MM.1S (cell line): ENCODE measurements around the gene PHF21A.
A peak's percentile ranks its signal among the peaks of the same experiment; 100 is the strongest.

ENCODE experiments used
- DNase-seq: peaks from one replicate; pipeline ENCODE4 v3.0.0-alpha.2; 2015
- H2AFZ ChIP-seq: fragments of 300-600 bp; sonication (generic); 2 replicates; pipeline ENCODE4 v1.6.0; 2016; ENCODE audit warnings: antibody characterized with exemption, low read length
- H3F3A ChIP-seq: fragments of 300-600 bp; sonication (generic); 2 replicates; pipeline ENCODE4 v1.6.1; 2016; ENCODE audit warnings: mild to moderate bottlenecking, antibody characterized with exemption, low read length, moderate library complexity, mixed read lengths; ENCODE audit not compliant: insufficient read depth
- H3K27ac ChIP-seq: fragments of 300-600 bp; sonication (generic); 2 replicates; pipeline ENCODE4 v1.5.1; 2016; ENCODE audit warnings: mild to moderate bottlenecking, low read length
- H3K27me3 ChIP-seq: fragments of 300-600 bp; sonication (generic); replicated peaks from 2 replicates; pipeline ENCODE4 v1.6.0; 2016; ENCODE audit warnings: low read length; ENCODE audit not compliant: insufficient read depth
- H3K36me3 ChIP-seq: fragments of 300-600 bp; sonication (generic); replicated peaks from 2 replicates; pipeline ENCODE4 v1.6.1; 2016; ENCODE audit warnings: mild to moderate bottlenecking, low read length, mixed read lengths; ENCODE audit not compliant: insufficient read depth
- H3K4me1 ChIP-seq: fragments of 300-600 bp; sonication (generic); 2 replicates; pipeline ENCODE4 v1.6.1; 2016; ENCODE audit warnings: low read length, mixed read lengths
- H3K4me2 ChIP-seq: fragments of 300-600 bp; sonication (generic); 2 replicates; pipeline ENCODE4 v1.6.0; 2016; ENCODE audit warnings: low read depth, low read length
- H3K4me3 ChIP-seq: fragments of 300-600 bp; sonication (generic); 2 replicates; pipeline ENCODE4 v1.5.1; 2016; ENCODE audit warnings: low read length, mixed read lengths
- H3K79me2 ChIP-seq: fragments of 300-600 bp; sonication (generic); 2 replicates; pipeline ENCODE4 v1.6.1; 2016; ENCODE audit warnings: mixed run types, low read length, mixed read lengths
- H3K9ac ChIP-seq: fragments of 300-600 bp; sonication (generic); 2 replicates; pipeline ENCODE4 v1.6.1; 2016; ENCODE audit warnings: low read length, mixed read lengths
- H3K9me2 ChIP-seq: fragments of 300-600 bp; sonication (generic); replicated peaks from 2 replicates; pipeline ENCODE4 v1.6.1; 2016; ENCODE audit warnings: mild to moderate bottlenecking, low read length, mixed read lengths; ENCODE audit not compliant: insufficient read depth
- H3K9me3 ChIP-seq: fragments of 300-600 bp; sonication (generic); replicated peaks from 2 replicates; pipeline ENCODE4 v1.6.1; 2016; ENCODE audit warnings: mild to moderate bottlenecking, low read length, mixed read lengths; ENCODE audit not compliant: insufficient read depth
- H4K20me1 ChIP-seq: fragments of 300-600 bp; sonication (generic); 2 replicates; pipeline ENCODE4 v1.6.1; 2016; ENCODE audit warnings: mild to moderate bottlenecking, low read length, moderate library complexity, mixed read lengths; ENCODE audit not compliant: insufficient read depth
- EZH2 ChIP-seq: fragments of 300-600 bp; sonication (generic); optimal IDR thresholded peaks from 2 replicates; pipeline ENCODE3; 2017; ENCODE audit warnings: low read depth, mild to moderate bottlenecking, antibody characterized with exemption, low read length, mixed read lengths
- EZH2phosphoT487 ChIP-seq: fragments of 300-600 bp; sonication (generic); IDR thresholded peaks from 2 replicates; pipeline ENCODE4 v1.6.1; 2018; ENCODE audit warnings: antibody characterized with exemption, low read length
- TF ChIP-seq, protein P1 (sequence below): fragments of 300-600 bp; sonication (generic); IDR thresholded peaks from 2 replicates; pipeline ENCODE4 v1.5.1; 2016; ENCODE audit warnings: antibody characterized with exemption, low read length, mixed read lengths

PHF21A gene

DNA sequence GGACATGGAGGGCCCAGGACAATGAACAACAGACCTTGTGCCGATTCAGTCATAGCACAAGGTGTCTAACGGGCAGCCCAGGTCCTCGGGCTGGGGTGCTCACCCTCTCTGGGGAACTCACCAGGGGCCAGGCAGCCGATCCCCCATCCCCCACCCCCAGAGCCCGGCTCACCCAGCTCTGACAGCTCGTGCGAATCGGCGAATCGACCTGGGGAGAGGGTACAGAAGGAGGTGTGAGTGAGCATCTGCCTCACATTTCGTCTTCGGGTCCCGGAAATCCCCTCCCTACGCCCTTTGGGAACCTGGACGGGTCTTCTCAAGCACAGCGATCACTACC, 204.0 kb downstream of the PHF21A start:
- H3F3A ChIP-seq: peaks cover 18% of the 10 kb centered on the region
- no peaks in the 10 kb centered on the region for H3K9me3 ChIP-seq
- peak overlapping the region; percentile 96; the same call in 1 of the 2 replicates for H2AFZ ChIP-seq
- H3K27me3 ChIP-seq: no peaks in the 10 kb centered on the region
- H3K9me2 ChIP-seq: no peaks in the 10 kb centered on the region
- H3K27ac ChIP-seq: peak overlapping the region; percentile 88
- H3K4me3 ChIP-seq: peak overlapping the region; percentile 95
- no peak for TF ChIP-seq EZH2phosphoT487
- no peak for TF ChIP-seq EZH2
- TF ChIP-seq, protein P1, sequence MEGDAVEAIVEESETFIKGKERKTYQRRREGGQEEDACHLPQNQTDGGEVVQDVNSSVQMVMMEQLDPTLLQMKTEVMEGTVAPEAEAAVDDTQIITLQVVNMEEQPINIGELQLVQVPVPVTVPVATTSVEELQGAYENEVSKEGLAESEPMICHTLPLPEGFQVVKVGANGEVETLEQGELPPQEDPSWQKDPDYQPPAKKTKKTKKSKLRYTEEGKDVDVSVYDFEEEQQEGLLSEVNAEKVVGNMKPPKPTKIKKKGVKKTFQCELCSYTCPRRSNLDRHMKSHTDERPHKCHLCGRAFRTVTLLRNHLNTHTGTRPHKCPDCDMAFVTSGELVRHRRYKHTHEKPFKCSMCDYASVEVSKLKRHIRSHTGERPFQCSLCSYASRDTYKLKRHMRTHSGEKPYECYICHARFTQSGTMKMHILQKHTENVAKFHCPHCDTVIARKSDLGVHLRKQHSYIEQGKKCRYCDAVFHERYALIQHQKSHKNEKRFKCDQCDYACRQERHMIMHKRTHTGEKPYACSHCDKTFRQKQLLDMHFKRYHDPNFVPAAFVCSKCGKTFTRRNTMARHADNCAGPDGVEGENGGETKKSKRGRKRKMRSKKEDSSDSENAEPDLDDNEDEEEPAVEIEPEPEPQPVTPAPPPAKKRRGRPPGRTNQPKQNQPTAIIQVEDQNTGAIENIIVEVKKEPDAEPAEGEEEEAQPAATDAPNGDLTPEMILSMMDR: no peak
- DNase-seq: no peak
- no peaks in the 10 kb centered on the region for H4K20me1 ChIP-seq
- H3K9ac ChIP-seq: peak overlapping the region; percentile 85
- peak overlapping the region; percentile 99 for H3K4me2 ChIP-seq
- H3K79me2 ChIP-seq: peaks cover 22% of the 10 kb centered on the region
- H3K4me1 ChIP-seq: peaks cover 14% of the 10 kb centered on the region
- no peaks in the 10 kb centered on the region for H3K36me3 ChIP-seq

DNA sequence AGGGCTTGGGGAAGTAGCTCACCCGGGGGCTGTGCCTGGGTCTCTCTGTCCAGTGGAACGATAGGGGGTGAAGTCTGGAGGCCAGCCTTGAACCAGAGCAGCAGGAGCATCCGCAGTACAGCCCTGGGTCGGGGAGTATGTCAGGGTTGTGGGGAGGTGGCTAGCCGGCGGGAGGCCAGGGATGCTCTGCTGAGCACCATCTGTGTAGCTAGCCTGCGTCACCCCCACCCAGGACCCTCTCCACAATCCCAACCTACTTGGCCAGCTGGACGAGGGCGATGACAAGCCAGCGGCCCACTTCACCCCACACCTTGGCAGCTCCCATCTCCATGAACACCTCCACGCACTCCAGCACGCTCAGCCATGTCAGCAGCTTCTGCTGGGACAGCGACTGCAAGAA, 205.8 kb downstream of the PHF21A start:
- H3K27me3 ChIP-seq: no peaks in the 10 kb centered on the region
- H3F3A ChIP-seq: peaks cover 18% of the 10 kb centered on the region
- H4K20me1 ChIP-seq: no peaks in the 10 kb centered on the region
- no peak overlapping the region for H2AFZ ChIP-seq
- H3K4me2 ChIP-seq: no peak overlapping the region
- no peaks in the 10 kb centered on the region for H3K9me3 ChIP-seq
- DNase-seq: no peak
- H3K36me3 ChIP-seq: no peaks in the 10 kb centered on the region
- peaks cover 22% of the 10 kb centered on the region for H3K79me2 ChIP-seq
- no peak overlapping the region for H3K27ac ChIP-seq
- H3K4me3 ChIP-seq: no peak overlapping the region
- TF ChIP-seq, protein P1: no peak
- TF ChIP-seq EZH2phosphoT487: no peak
- TF ChIP-seq EZH2: no peak
- no peaks in the 10 kb centered on the region for H3K9me2 ChIP-seq
- peaks cover 9% of the 10 kb centered on the region for H3K4me1 ChIP-seq
- no peak overlapping the region for H3K9ac ChIP-seq

DNA sequence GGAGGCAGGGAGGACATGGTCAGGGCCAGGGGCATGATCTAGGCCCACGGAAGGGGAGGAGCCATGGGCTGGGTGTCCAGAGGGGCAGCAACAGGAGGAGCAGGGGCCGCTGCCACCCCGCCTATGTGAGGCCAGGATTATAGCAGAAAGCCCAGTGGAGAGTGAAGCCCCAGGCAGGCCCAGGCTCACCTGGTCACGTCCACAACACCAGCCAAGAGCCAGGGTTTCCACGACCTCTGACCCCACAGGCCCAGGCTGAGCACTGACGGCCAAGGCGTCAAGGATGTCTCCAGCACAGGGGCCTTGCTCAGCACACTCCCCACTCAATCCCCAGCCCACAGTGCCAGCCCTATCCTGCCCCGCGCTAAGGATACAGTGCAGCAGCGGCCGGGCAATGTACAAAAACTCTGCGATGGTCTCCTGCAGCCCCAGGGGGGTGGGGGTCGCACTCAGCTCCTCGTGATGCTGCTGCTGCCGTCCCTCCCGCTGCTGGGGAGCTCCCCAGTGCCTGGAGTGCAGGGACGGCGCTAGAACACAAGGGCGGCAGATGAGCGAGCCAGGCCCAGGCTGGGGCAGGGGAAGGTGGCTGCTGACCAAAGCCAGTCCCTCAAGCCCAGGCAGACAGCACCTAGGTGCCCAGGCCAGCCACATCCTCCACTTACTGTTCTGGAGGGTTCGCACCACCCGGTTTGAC, 207.2 kb downstream of the PHF21A start:
- H3K4me3 ChIP-seq: no peak overlapping the region
- no peak overlapping the region for H3K9ac ChIP-seq
- no peak for TF ChIP-seq EZH2
- TF ChIP-seq EZH2phosphoT487: no peak
- TF ChIP-seq, protein P1: no peak
- H4K20me1 ChIP-seq: no peaks in the 10 kb centered on the region
- DNase-seq: no peak
- no peak overlapping the region for H3K27ac ChIP-seq
- H3K36me3 ChIP-seq: no peaks in the 10 kb centered on the region
- H2AFZ ChIP-seq: no peak overlapping the region
- H3K4me1 ChIP-seq: peaks cover 5% of the 10 kb centered on the region
- H3K27me3 ChIP-seq: no peaks in the 10 kb centered on the region
- H3K4me2 ChIP-seq: no peak overlapping the region
- H3K9me2 ChIP-seq: no peaks in the 10 kb centered on the region
- peaks cover 22% of the 10 kb centered on the region for H3K79me2 ChIP-seq
- H3F3A ChIP-seq: peaks cover 17% of the 10 kb centered on the region
- H3K9me3 ChIP-seq: no peaks in the 10 kb centered on the region
